ENCODE results near the gene HIPK4.

DNA sequence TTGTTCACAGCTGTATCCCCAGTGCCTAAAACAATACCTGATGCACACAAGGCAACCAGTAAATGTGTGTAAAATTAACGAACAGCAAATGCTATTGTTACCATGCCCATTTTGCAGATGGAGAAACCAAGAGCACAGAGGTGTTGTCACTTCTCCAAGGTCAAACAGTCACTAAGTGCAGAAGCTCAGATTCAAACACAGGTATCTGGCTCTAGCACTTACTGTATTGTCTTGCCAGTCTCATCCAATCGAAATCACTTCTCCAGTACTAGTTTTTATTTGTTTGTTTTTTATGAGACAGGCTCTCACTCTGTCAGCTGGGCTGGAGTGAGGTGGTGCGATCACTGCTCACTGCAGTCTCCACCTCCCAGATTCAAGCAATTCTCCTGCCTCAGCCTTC lies 27.8 kb downstream of the HIPK4 start:
- TF ChIP-seq, protein P1, sequence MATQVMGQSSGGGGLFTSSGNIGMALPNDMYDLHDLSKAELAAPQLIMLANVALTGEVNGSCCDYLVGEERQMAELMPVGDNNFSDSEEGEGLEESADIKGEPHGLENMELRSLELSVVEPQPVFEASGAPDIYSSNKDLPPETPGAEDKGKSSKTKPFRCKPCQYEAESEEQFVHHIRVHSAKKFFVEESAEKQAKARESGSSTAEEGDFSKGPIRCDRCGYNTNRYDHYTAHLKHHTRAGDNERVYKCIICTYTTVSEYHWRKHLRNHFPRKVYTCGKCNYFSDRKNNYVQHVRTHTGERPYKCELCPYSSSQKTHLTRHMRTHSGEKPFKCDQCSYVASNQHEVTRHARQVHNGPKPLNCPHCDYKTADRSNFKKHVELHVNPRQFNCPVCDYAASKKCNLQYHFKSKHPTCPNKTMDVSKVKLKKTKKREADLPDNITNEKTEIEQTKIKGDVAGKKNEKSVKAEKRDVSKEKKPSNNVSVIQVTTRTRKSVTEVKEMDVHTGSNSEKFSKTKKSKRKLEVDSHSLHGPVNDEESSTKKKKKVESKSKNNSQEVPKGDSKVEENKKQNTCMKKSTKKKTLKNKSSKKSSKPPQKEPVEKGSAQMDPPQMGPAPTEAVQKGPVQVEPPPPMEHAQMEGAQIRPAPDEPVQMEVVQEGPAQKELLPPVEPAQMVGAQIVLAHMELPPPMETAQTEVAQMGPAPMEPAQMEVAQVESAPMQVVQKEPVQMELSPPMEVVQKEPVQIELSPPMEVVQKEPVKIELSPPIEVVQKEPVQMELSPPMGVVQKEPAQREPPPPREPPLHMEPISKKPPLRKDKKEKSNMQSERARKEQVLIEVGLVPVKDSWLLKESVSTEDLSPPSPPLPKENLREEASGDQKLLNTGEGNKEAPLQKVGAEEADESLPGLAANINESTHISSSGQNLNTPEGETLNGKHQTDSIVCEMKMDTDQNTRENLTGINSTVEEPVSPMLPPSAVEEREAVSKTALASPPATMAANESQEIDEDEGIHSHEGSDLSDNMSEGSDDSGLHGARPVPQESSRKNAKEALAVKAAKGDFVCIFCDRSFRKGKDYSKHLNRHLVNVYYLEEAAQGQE (IDR thresholded peaks at IDR 0.05; ENCODE audit: insufficient read depth in 1 of 2, low read depth in 2 of 2, low read length in 2 of 2) = no peak
- no peak for TF ChIP-seq POLR2AphosphoS5 (IDR thresholded peaks at IDR 0.05; ENCODE audit: low read depth, low read length)
